Tibial nerve (tissue), 4 donors: ENCODE data around the gene GPC5. TPM values are rescaled to one million over a fixed set of nuclear protein-coding genes. Genes with fewer than 3 reads are reported as not detected.

Source experiments
- DNase-seq, 2 donors: peaks; one replicate each; pipeline ENCODE4 v3.0.0-alpha.2; 2019; ENCODE audit warnings: low spot score in 2 of 2
- H3K27ac ChIP-seq, 4 donors: fragments of 200-600 bp; sonication (generic) in 3 of 4; one replicate each; pipeline ENCODE4 v1.5.1; 2017 to 2019; ENCODE audit warnings: mild to moderate bottlenecking in 1 of 4
- H3K27me3 ChIP-seq, 2 donors: fragments of 200-600 bp; sonication (generic) in 1 of 2; one replicate each; pipeline versions ENCODE4 v1.5.1 to v1.6.0; 2017 to 2019
- H3K36me3 ChIP-seq, 3 donors: fragments of 200-600 bp; sonication (generic); one replicate each; pipeline ENCODE4 v1.5.1; 2018 to 2019
- H3K4me1 ChIP-seq, 4 donors: fragments of 200-600 bp; sonication (generic) in 3 of 4; one replicate each; pipeline ENCODE4 v1.5.1; 2017 to 2019
- H3K4me3 ChIP-seq, 4 donors: fragments of 200-600 bp; sonication (generic) in 3 of 4; one replicate each; pipeline ENCODE4 v1.5.1; 2017 to 2019; ENCODE audit warnings: mild to moderate bottlenecking in 1 of 4, moderate library complexity in 1 of 4
- H3K9me3 ChIP-seq, 4 donors: fragments of 200-600 bp; sonication (generic) in 3 of 4; one replicate each; pipeline ENCODE4 v1.5.1; 2017 to 2019
- EP300 ChIP-seq, 2 donors: sonication (generic); formaldehyde crosslinking; IDR thresholded peaks; one replicate each; pipeline ENCODE4 v1.6.1; 2017; ENCODE audit warnings: antibody characterized with exemption in 2 of 2, mild to moderate bottlenecking in 1 of 2
- POLR2A ChIP-seq, 2 donors: fragments of 450-650 bp; IDR thresholded peaks; one replicate each; pipeline ENCODE4 v1.6.1; 2017; ENCODE audit warnings: antibody characterized with exemption in 2 of 2, mild to moderate bottlenecking in 2 of 2, moderate library complexity in 2 of 2
- WGBS, 2 donors: methylation state at CpG; one replicate each; pipeline ENCODE4 v1.1.5; 2018; 5-methylcytosine and 5-hydroxymethylcytosine counted together
- total RNA-seq, 4 donors: library from RNA; depleted of rRNA; stranded (reverse); fragments of >200 nt; gene quantifications; one replicate each; pipeline ENCODE4 v1.1.0, GENCODE V29; 2016
- TF ChIP-seq, protein P1 (sequence below), 5 experiments: fragments of 200-600 bp in 3 of 5; fragments of 450-650 bp in 2 of 5; sonication (generic) in 3 of 5; IDR thresholded peaks; one replicate each; pipeline ENCODE4 v1.5.1; 2016 to 2019; ENCODE audit warnings: antibody characterized with exemption in 5 of 5, mild to moderate bottlenecking in 3 of 5, moderate library complexity in 2 of 5

GPC5 gene
- total RNA-seq, 4 donors from 2014 or later: 3.7 to 5.7 (median 4.2) TPM; not detected in 1

DNA sequence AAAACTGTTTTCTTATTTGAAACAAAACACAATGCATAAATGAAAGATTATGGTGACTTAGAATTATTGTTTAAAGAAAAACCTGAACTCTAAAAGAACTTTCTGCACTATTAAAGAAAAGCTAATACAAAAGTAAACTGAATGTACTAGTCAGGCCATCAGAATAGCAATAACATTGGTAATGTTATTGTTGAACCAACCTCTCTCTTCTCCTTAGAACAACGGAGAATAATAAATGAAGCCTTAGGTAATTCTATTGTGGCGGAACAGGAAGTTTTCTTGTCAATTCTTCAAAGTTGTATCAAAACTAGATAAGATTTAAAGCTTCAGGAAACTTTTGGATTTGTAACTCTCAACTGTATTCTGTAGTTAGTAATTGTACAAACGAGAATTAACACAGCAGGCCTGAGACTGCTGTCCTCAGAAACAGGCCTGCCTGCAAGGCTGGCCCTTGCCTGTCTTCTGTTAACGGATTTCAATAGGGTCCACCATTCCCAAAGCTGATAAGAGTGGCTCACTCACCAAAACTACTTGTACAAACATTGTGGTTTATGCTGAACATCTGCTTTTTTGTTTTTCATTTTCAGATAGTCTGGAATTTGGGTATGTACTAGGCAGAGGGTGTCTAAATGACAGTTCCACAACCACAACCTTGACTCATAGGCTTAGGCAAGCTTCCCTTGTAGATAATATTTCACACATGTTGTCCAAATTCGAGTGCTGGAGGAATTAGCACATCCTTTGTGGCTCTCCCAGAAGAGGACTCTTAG is 825.8 kb downstream of the GPC5 start:
- H3K27me3 ChIP-seq: no peaks in the 10 kb centered on the region
- no peaks in the 10 kb centered on the region for H3K36me3 ChIP-seq
- H3K27ac ChIP-seq: peak overlapping the region in 2 of 4 donors; percentile 54 to 65
- no peaks in the 10 kb centered on the region for H3K9me3 ChIP-seq
- TF ChIP-seq POLR2A (IDR thresholded peaks at IDR 0.05): no peak
- TF ChIP-seq, protein P1, sequence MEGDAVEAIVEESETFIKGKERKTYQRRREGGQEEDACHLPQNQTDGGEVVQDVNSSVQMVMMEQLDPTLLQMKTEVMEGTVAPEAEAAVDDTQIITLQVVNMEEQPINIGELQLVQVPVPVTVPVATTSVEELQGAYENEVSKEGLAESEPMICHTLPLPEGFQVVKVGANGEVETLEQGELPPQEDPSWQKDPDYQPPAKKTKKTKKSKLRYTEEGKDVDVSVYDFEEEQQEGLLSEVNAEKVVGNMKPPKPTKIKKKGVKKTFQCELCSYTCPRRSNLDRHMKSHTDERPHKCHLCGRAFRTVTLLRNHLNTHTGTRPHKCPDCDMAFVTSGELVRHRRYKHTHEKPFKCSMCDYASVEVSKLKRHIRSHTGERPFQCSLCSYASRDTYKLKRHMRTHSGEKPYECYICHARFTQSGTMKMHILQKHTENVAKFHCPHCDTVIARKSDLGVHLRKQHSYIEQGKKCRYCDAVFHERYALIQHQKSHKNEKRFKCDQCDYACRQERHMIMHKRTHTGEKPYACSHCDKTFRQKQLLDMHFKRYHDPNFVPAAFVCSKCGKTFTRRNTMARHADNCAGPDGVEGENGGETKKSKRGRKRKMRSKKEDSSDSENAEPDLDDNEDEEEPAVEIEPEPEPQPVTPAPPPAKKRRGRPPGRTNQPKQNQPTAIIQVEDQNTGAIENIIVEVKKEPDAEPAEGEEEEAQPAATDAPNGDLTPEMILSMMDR (IDR thresholded peaks at IDR 0.05): no peak
- peak in 1 of 2 donors; percentile 35 for TF ChIP-seq EP300 (IDR thresholded peaks at IDR 0.05)
- WGBS, 2 donors: 58 to 61% methylated on average over 5 of the region's 5 CpGs
- peaks cover 0 to 18% (median 0%) of the 10 kb centered on the region in 4 donors for H3K4me1 ChIP-seq
- DNase-seq: peak in 1 of 2 donors; percentile 14
- no peak overlapping the region for H3K4me3 ChIP-seq

- H3K36me3 ChIP-seq: no peaks in the 10 kb centered on the region
- TF ChIP-seq EP300 (IDR thresholded peaks at IDR 0.05) (no peak), POLR2A (IDR thresholded peaks at IDR 0.05) (no peak)
- TF ChIP-seq, protein P1 (IDR thresholded peaks at IDR 0.05): no peak
- DNase-seq: no peak
- no peaks in the 10 kb centered on the region for H3K27me3 ChIP-seq
- H3K4me1 ChIP-seq: peaks cover 0 to 15% (median 0%) of the 10 kb centered on the region in 4 donors
- H3K9me3 ChIP-seq: no peaks in the 10 kb centered on the region
- peak overlapping the region in 2 of 4 donors; percentile 54 to 65 for H3K27ac ChIP-seq
- no peak overlapping the region for H3K4me3 ChIP-seq
Measured at GRCh38 chr13:92224825-92225224, 826.4 kb downstream of the GPC5 start.

- H3K27ac ChIP-seq: no peak overlapping the region
Measured at GRCh38 chr13:92225861-92226260, 827.4 kb downstream of the GPC5 start.

GRCh38 chr13:92232871-92233270 is 834.5 kb downstream of the GPC5 start:
- Histone ChIP-seq H3K4me3 (no peak overlapping the region), H3K9me3 (peaks cover 0 to 3% (median 0%) of the 10 kb centered on the region in 4 donors), H3K4me1 (no peaks in the 10 kb centered on the region), H3K36me3 (no peaks in the 10 kb centered on the region), H3K27me3 (no peaks in the 10 kb centered on the region), H3K27ac (no peak overlapping the region)
- WGBS, 2 donors: 55 to 61% methylated on average over 5 of the region's 5 CpGs
- no peak for DNase-seq
- TF ChIP-seq POLR2A (IDR thresholded peaks at IDR 0.05): no peak
- TF ChIP-seq EP300 (IDR thresholded peaks at IDR 0.05): no peak
- TF ChIP-seq, protein P1 (IDR thresholded peaks at IDR 0.05): no peak

More at GRCh38 chr13:92225861-92226260, 827.4 kb downstream of the GPC5 start:
- no peak for DNase-seq
- H3K27me3 ChIP-seq: no peaks in the 10 kb centered on the region
- peaks cover 0 to 15% (median 0%) of the 10 kb centered on the region in 4 donors for H3K4me1 ChIP-seq
- H3K9me3 ChIP-seq: no peaks in the 10 kb centered on the region
- TF ChIP-seq, protein P1 (IDR thresholded peaks at IDR 0.05): no peak
- no peak for TF ChIP-seq EP300 (IDR thresholded peaks at IDR 0.05)
- TF ChIP-seq POLR2A (IDR thresholded peaks at IDR 0.05): no peak
- 75 to 79% methylated on average over 2 of the region's 2 CpGs for WGBS, 2 donors
- no peak overlapping the region for H3K4me3 ChIP-seq
- no peaks in the 10 kb centered on the region for H3K36me3 ChIP-seq

GRCh38 chr13:92251671-92252210 is 853.3 kb downstream of the GPC5 start:
- TF ChIP-seq, protein P1 (IDR thresholded peaks at IDR 0.05): no peak
- no peak for TF ChIP-seq POLR2A (IDR thresholded peaks at IDR 0.05)
- no peak for TF ChIP-seq EP300 (IDR thresholded peaks at IDR 0.05)
- peaks cover 0 to 16% (median 0%) of the 10 kb centered on the region in 4 donors for H3K4me1 ChIP-seq

More at GRCh38 chr13:92251671-92252210, 853.3 kb downstream of the GPC5 start:
- 51 to 52% methylated on average over 2 of the region's 2 CpGs for WGBS, 2 donors
- Histone ChIP-seq H3K27ac (no peak overlapping the region), H3K36me3 (no peaks in the 10 kb centered on the region), H3K4me3 (no peak overlapping the region), H3K9me3 (no peaks in the 10 kb centered on the region), H3K27me3 (no peaks in the 10 kb centered on the region)
- DNase-seq: no peak
